HG03139 (cell line): ENCODE measurements around the gene USP48.
"Not testable (repeated sequence)": the region's sequence is repeated elsewhere in the genome, so short reads cannot be mapped to it uniquely, and the experiment has no call there.

ENCODE experiments used
- ATAC-seq: cut with Tn5 transposase; IDR thresholded peaks from one replicate; pipeline ENCODE4 v1.9.1; 2021; ENCODE audit not compliant: unreplicated experiment

The USP48 gene

GRCh38 chr1:21782868-21783678 lies at the start of gene USP48:
TSS of gene USP48 (minus strand) at chr1:21783149. CDS start at chr1:21782957, 192 bp downstream.
- peak; percentile 64 for ATAC-seq

GRCh38 chr1:21831454-21831970 lies 48.6 kb upstream of the USP48 start:
- ATAC-seq: no peak

GRCh38 chr1:21830792-21831453 lies 48.0 kb upstream of the USP48 start:
- ATAC-seq: no peak

GRCh38 chr1:21829294-21829693 lies 46.3 kb upstream of the USP48 start:
- ATAC-seq: no peak

GRCh38 chr1:21828506-21829210 lies 45.7 kb upstream of the USP48 start:
- no peak for ATAC-seq

GRCh38 chr1:21828075-21828474 lies 45.1 kb upstream of the USP48 start:
- no peak for ATAC-seq

- no peak for ATAC-seq
Observed at GRCh38 chr1:21827141-21827679, 44.3 kb upstream of the USP48 start.

GRCh38 chr1:21826694-21827093 lies 43.7 kb upstream of the USP48 start:
- not testable (repeated sequence) for ATAC-seq

- no peak for ATAC-seq
Observed at GRCh38 chr1:21825393-21825792, 42.4 kb upstream of the USP48 start.

GRCh38 chr1:21824926-21825325 lies 42.0 kb upstream of the USP48 start:
- no peak for ATAC-seq

GRCh38 chr1:21823980-21824702 lies 41.2 kb upstream of the USP48 start:
- ATAC-seq: no peak

GRCh38 chr1:21823206-21823979 lies 40.4 kb upstream of the USP48 start:
- no peak for ATAC-seq

GRCh38 chr1:21822349-21822748 lies 39.4 kb upstream of the USP48 start:
- no peak for ATAC-seq

GRCh38 chr1:21821385-21822019 lies 38.6 kb upstream of the USP48 start:
- ATAC-seq: no peak

- ATAC-seq: no peak
Observed at GRCh38 chr1:21820597-21821232, 37.8 kb upstream of the USP48 start.

GRCh38 chr1:21818656-21819055 lies 35.7 kb upstream of the USP48 start:
- no peak for ATAC-seq

- ATAC-seq: no peak
Observed at GRCh38 chr1:21816602-21817302, 33.8 kb upstream of the USP48 start.

GRCh38 chr1:21815724-21816321 lies 32.9 kb upstream of the USP48 start:
- ATAC-seq: no peak
